GM10266 (cell line): ENCODE measurements around the gene MKNK1.

Source experiments
- DNase-seq: peaks from one replicate; pipeline ENCODE4 v3.0.0; 2012; ENCODE audit errors: extremely low spot score
- TF ChIP-seq, protein P1 (sequence below): IDR thresholded peaks from 2 replicates; pipeline ENCODE4 v1.5.1; 2012; ENCODE audit warnings: mild to moderate bottlenecking, low read depth; ENCODE audit not compliant: control insufficient read depth, insufficient read depth; ENCODE audit errors: missing control alignments

Gene MKNK1

DNA sequence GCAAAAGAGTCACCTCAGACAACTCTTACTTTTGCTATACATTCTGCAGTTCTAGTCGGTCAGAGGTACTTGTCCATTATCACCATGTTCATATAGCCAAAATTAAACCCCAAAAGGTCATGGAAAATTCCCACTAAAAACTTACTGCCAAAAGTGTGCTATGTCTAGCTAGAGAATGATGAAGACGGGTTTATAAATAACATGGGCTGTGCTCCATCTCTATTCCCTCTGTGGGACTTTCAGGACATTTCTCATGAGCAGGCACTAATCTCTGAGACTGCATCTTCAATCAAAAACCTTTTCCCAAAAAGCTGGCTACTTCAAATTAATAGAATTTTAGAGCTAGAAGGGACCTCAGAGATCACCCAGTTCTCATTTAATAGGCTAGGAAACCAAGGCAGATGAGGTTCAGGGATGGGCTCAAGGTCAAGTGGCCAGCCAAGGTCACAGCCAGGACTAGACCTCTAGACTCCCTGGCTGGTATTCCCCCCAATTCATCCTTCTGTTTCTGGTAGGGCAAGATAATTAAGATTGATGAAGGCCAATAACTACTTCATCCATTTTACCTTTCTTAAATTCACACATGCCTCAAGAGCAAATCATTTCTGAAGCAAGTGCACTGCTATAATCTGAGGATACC, 33.5 kb upstream of the MKNK1 start:
- no peak for DNase-seq

DNA sequence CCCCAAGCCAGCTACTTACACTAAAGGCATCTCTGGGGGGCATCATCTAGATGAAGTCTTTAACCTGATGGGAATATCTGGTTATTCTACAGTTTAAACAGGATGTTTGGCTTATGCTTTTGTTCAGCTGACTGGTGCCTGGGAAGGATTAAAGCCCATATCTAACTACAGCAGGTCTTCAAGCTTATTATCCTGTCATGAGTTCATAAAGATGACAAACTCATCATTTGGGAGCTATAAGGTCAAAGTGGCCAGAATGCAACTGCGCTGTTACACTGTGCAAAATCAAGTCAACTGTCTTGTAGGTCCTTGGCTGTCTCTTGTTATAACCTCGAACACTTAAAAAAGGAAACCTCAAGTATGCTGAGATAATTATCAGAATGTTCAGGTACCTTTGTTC, 31.1 kb upstream of the MKNK1 start:
- TF ChIP-seq, protein P1, sequence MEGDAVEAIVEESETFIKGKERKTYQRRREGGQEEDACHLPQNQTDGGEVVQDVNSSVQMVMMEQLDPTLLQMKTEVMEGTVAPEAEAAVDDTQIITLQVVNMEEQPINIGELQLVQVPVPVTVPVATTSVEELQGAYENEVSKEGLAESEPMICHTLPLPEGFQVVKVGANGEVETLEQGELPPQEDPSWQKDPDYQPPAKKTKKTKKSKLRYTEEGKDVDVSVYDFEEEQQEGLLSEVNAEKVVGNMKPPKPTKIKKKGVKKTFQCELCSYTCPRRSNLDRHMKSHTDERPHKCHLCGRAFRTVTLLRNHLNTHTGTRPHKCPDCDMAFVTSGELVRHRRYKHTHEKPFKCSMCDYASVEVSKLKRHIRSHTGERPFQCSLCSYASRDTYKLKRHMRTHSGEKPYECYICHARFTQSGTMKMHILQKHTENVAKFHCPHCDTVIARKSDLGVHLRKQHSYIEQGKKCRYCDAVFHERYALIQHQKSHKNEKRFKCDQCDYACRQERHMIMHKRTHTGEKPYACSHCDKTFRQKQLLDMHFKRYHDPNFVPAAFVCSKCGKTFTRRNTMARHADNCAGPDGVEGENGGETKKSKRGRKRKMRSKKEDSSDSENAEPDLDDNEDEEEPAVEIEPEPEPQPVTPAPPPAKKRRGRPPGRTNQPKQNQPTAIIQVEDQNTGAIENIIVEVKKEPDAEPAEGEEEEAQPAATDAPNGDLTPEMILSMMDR = no peak
- DNase-seq = no peak

More for the DNA sequence above, 33.5 kb upstream of the MKNK1 start:
- TF ChIP-seq, protein P1 = no peak

DNA sequence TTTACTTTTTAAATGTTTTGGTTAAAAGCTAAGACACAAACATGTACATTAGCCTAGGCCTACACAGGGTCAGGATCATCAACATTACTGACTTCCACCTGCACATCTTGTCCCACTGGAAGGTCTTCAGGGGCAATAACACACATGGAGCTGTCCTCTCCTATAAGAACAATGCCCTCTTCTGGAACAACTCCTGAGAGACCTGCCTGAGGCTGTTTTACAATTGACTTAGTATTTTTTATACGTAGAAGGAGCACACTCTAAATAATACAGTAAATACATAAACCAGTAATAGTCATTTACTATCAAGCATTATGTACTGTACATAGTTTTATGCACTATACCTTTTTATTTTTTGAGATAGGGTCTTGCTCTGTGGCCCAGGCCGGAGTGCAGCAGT, 26.7 kb upstream of the MKNK1 start:
- TF ChIP-seq, protein P1 = no peak
- no peak for DNase-seq

DNA sequence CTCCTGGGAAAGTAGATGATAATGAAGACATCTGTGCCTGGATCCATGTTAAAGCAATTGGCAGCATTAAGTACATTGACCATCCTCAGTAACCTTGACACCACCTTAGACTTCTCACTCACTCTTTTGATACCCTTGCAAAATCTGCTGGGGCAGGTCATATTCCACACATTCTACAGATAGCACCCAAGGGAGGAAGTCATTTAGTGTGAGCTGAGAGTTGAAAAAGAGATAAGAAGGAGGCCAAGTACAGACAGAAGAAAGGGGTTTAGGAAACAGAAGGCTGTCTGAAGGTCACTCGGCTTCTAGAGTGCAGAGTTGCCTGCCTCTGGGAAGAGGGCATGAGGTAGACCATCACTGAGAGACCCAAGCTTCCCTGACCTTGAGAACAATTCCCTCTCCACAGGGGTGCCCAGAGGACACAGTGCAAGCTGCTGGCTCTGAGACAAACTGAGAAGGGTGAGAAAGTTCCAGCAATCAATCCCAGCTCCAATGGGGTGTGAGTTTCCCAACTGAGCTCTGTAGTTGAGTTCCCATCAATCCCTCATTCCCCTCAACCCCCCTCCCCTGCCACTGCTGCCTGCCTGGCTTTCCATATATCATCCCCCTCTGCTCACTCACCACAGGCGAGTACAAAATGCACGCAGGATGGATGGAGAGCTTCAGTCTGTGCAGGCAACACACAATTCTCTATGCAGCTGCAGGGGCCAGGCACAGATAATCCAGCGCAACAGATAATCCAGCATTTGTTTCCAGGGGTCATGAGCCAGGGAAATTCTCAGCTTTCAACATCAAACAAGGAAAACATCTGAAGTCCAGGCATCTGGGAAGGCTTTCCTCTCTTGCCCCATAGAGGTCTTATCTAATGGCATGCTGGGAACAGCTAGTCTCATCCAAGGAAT, 19.9 kb upstream of the MKNK1 start:
- no peak for DNase-seq
- TF ChIP-seq, protein P1 = no peak

DNA sequence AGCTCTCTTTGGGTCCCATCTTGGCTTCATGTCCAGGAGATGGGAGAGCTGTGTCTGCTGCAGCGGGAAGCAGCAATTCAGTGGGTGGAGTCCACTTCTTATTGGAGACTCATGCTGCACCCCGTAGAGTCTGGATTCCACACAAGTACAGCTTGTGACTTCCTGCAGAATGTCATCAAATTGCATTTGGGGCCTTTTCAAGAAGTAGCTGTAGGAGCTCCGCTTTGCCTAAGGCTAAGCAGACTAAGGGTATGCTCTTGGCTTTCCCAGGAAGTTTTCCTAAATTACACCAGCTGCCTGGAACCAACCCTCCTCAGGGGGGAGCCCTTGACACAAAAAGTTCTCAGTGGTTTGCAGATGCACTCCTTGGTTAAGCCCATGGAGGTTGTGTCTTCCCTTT, 18.3 kb upstream of the MKNK1 start:
- TF ChIP-seq, protein P1 = peak; percentile 57
- DNase-seq = no peak

DNA sequence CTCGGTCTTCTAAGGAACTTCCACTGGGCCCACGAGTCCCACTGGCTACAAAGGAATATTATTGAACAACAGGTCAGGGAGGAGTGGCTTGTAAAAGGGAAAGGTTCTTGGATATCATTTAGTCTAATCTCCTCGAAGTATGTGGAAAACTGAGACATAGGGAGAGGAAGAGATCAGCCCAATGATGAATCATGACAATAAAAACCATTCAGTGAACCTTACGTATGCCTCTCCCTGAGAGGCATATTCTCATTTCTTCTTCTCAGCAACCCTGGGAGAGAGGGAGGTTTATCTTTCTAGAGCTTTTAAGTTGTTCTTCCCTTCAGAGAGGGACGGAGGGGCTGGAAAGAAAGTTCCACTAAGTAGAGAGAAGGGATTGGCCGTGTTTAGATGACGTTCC, 17.9 kb upstream of the MKNK1 start:
- no peak for DNase-seq

More for the DNA sequence above, 17.9 kb upstream of the MKNK1 start:
- TF ChIP-seq, protein P1 = no peak
